Heart left ventricle (tissue), 16 donors: ENCODE measurements around the gene PRKAG3. TPM values are rescaled to one million over a fixed set of nuclear protein-coding genes. Genes with fewer than 3 reads are reported as not detected.

Experiments used
- ATAC-seq, 4 donors: fragments of 200-7000 bp; cut with Tn5 transposase; one replicate each; pipeline ENCODE4 v1.9.1; 2020 to 2022; ENCODE audit warnings: moderate library complexity in 4 of 4, mild to moderate bottlenecking in 3 of 4, moderate number of reproducible peaks in 1 of 4
- DNase-seq, 5 donors: peaks; one replicate each; pipeline ENCODE4 v3.0.0-alpha.2; 2020
- H3K27ac ChIP-seq, 12 donors: fragments of 200-600 bp; sonication (generic) in 4 of 12; one replicate each; pipeline versions ENCODE4 v1.5.0 to v1.8.0; 2016 to 2022; ENCODE audit warnings: mild to moderate bottlenecking in 2 of 12
- H3K27me3 ChIP-seq, 9 donors: fragments of 200-600 bp; sonication (generic) in 2 of 9; one replicate each; pipeline versions ENCODE4 v1.5.1 to v1.8.0; 2016 to 2022; ENCODE audit warnings: mild to moderate bottlenecking in 3 of 9
- H3K36me3 ChIP-seq, 9 donors: fragments of 200-600 bp; sonication (generic) in 2 of 9; one replicate each; pipeline versions ENCODE4 v1.5.0 to v1.8.0; 2018 to 2022; ENCODE audit warnings: mild to moderate bottlenecking in 2 of 9
- H3K4me1 ChIP-seq, 12 donors: fragments of 200-600 bp; sonication (generic) in 4 of 12; one replicate each; pipeline versions ENCODE4 v1.5.0 to v1.8.0; 2016 to 2022; ENCODE audit warnings: mild to moderate bottlenecking in 3 of 12
- H3K4me3 ChIP-seq, 12 donors: fragments of 200-600 bp; sonication (generic) in 4 of 12; one replicate each; pipeline versions ENCODE4 v1.5.0 to v1.8.0; 2017 to 2022; ENCODE audit warnings: mild to moderate bottlenecking in 9 of 12, moderate library complexity in 4 of 12
- H3K9me3 ChIP-seq, 12 donors: fragments of 200-600 bp; sonication (generic) in 4 of 12; one replicate each; pipeline versions ENCODE4 v1.5.0 to v1.8.0; 2016 to 2022; ENCODE audit warnings: mild to moderate bottlenecking in 1 of 12
- POLR2A ChIP-seq, 2 donors: fragments of 450-650 bp; IDR thresholded peaks; one replicate each; pipeline ENCODE4 v1.6.1; 2017; ENCODE audit warnings: antibody characterized with exemption in 2 of 2, mild to moderate bottlenecking in 2 of 2, moderate library complexity in 2 of 2
- WGBS, 4 donors: extraction: QIAGEN DNeasy Blood & Tissue Kit in 2 of 4; methylation state at CpG; one replicate each; pipeline versions ENCODE4 v1.1.5 to v1.1.7; 2013 to 2018; 5-methylcytosine and 5-hydroxymethylcytosine counted together
- intact Hi-C, 10 donors: fragments of 100-400 bp; cut with DNase I; formaldehyde crosslinking; loops; one replicate each; pipeline versions ENCODE4 v1.11.1 to v1.14.2; 2022
- polyA plus RNA-seq, 2 donors: library from polyadenylated mRNA; stranded (reverse); fragments of 200-250 nt; gene quantifications; one replicate each; pipeline ENCODE4 v1.2.3, GENCODE V29; 2013
- total RNA-seq, 9 donors: library from RNA; depleted of rRNA in 2 of 9; stranded (reverse); fragments of >200 nt in 2 of 9; fragmentation: NEBNext Ultra II Directional in 3 of 9; extraction: Animal tissue kit (Norgen Biotek cat#: 25700) in 3 of 9; gene quantifications; one replicate each; pipeline versions ENCODE4 v1.1.0 to v1.2.4, GENCODE V29; 2016 to 2023
- TF ChIP-seq, protein P1 (sequence below), 12 donors: fragments of 200-600 bp; sonication (generic) in 4 of 12; IDR thresholded peaks; one replicate each; pipeline versions ENCODE4 v1.5.0 to v1.8.0; 2018 to 2022; ENCODE audit warnings: antibody characterized with exemption in 12 of 12, mild to moderate bottlenecking in 5 of 12
- donor health status: ischemic (EF 13 %, LVEDD 7.1; RV severe dilation, severe dysfunction).
- donor health status: healthy with polysubstance abuse.
- donor health status: DM: no; HTN: yes; CAD: no.
- donor health status: DM: no; HTN: no; CAD: no.
- donor health status: ischemic (EF 25% LVEDD 6.9; RV normal size, moderate dysfunction).
- donor health status: ischemic (EF 25% LVEDD 5.7; RV mildly dilated, moderate dysfunction).
- donor health status: healthy.
- donor health status: DM: yes; HTN: yes; CAD: no.
- donor health status: ischemic (EF 35%, LVEDD 5.7; RV mildly dilated, moderate dysfunction).
- donor health status: nonischemic (EF 11% LVEDD 7.7; RV severe dilation, severe dysfunction).
- donor health status: DM: yes; HTN: yes; CAD: no.
- donor health status: PGD.
- donor health status: ischemic (EF 29% LVEDD 5.4; RV normal size, mild dysfunction).
- donor health status: nonischemic (EF 23%, LVEDD 6.1; RV moderate dilation, normal function).

PRKAG3 gene
- total and polyA plus RNA-seq, 11 donors, result 0.06 TPM; not detected in 10

DNA sequence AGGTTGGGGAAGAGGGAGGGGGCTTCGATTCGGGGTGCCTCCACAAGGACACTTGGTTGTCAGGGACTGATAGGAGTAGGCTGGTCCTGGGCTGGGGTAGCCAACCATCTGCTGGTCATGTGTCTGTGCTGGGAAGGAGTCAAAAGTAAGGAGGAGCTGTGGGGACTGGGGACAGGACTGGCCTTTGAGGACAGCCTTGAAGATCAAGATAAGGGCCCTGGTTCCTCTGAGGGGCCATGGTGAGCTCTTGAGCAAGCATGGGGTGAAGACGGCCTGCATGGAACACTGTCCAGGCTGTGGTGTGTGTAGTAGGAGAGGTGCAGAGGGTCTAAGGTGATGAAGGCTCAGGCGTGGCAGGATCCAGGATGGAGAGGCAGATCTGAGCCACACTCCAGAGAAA, 47.9 kb downstream of the PRKAG3 start:
- Histone ChIP-seq H3K4me3 (peak overlapping the region in 8 of 12 donors; percentile 5 to 88 (median 80)), H3K27ac (peak overlapping the region in 1 of 12 donors; percentile 24), H3K36me3 (no peaks in the 10 kb centered on the region), H3K4me1 (peaks cover 0 to 33% (median 6%) of the 10 kb centered on the region in 12 donors), H3K27me3 (peaks cover 0 to 13% (median 0%) of the 10 kb centered on the region in 9 donors), H3K9me3 (peaks cover 0 to 7% (median 1%) of the 10 kb centered on the region in 12 donors)
- peak in 1 of 4 donors; percentile 9 for ATAC-seq
- TF ChIP-seq, protein P1, sequence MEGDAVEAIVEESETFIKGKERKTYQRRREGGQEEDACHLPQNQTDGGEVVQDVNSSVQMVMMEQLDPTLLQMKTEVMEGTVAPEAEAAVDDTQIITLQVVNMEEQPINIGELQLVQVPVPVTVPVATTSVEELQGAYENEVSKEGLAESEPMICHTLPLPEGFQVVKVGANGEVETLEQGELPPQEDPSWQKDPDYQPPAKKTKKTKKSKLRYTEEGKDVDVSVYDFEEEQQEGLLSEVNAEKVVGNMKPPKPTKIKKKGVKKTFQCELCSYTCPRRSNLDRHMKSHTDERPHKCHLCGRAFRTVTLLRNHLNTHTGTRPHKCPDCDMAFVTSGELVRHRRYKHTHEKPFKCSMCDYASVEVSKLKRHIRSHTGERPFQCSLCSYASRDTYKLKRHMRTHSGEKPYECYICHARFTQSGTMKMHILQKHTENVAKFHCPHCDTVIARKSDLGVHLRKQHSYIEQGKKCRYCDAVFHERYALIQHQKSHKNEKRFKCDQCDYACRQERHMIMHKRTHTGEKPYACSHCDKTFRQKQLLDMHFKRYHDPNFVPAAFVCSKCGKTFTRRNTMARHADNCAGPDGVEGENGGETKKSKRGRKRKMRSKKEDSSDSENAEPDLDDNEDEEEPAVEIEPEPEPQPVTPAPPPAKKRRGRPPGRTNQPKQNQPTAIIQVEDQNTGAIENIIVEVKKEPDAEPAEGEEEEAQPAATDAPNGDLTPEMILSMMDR (IDR thresholded peaks at IDR 0.05), result no peak
- TF ChIP-seq POLR2A (IDR thresholded peaks at IDR 0.05), result no peak
- intact Hi-C loops, result loop anchor here in 1 of 10 donors (5.0 kb wide), 1 partner anchor 71 kb away; the partner anchor contains the start of gene TTLL4
- WGBS, 4 donors, result 82 to 92% (median 87%) methylated on average over 4 of the region's 4 CpGs
- no peak for DNase-seq

DNA sequence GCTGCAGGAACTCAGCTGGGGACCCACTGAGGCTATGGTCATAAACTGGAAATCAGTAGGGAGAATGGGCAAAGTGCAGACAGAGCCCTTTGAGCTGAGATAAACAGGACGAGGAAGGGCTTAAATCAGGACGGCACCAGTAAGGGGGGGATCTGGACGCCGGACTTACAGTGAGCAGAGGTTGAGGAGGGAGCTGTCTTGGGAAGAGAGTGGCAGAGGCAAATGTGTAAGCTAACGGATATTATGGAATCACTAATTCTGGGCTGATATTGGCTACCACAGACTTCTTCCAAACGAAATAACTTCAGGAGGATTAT, 49.1 kb downstream of the PRKAG3 start:
- peaks cover 0 to 13% (median 0%) of the 10 kb centered on the region in 9 donors for H3K27me3 ChIP-seq
- H3K27ac ChIP-seq, result peak overlapping the region; percentile 65 to 91 (median 78)
- peaks cover 0 to 33% (median 6%) of the 10 kb centered on the region in 12 donors for H3K4me1 ChIP-seq
- TF ChIP-seq POLR2A (IDR thresholded peaks at IDR 0.05), result no peak
- TF ChIP-seq, protein P1 (IDR thresholded peaks at IDR 0.05), result no peak
- intact Hi-C loops, result loop anchor here in 1 of 10 donors (5.0 kb wide), 1 partner anchor 70 kb away; the partner anchor contains the start of gene TTLL4
- no peaks in the 10 kb centered on the region for H3K36me3 ChIP-seq
- ATAC-seq (peak in 3 of 4 donors; percentile 28 to 54 (median 31)), DNase-seq (no peak)
- 14 to 25% (median 25%) methylated on average over 6 of the region's 6 CpGs for WGBS, 4 donors
- peaks cover 0 to 5% (median 0%) of the 10 kb centered on the region in 12 donors for H3K9me3 ChIP-seq
- peak overlapping the region; percentile 58 to 88 (median 76) for H3K4me3 ChIP-seq

DNA sequence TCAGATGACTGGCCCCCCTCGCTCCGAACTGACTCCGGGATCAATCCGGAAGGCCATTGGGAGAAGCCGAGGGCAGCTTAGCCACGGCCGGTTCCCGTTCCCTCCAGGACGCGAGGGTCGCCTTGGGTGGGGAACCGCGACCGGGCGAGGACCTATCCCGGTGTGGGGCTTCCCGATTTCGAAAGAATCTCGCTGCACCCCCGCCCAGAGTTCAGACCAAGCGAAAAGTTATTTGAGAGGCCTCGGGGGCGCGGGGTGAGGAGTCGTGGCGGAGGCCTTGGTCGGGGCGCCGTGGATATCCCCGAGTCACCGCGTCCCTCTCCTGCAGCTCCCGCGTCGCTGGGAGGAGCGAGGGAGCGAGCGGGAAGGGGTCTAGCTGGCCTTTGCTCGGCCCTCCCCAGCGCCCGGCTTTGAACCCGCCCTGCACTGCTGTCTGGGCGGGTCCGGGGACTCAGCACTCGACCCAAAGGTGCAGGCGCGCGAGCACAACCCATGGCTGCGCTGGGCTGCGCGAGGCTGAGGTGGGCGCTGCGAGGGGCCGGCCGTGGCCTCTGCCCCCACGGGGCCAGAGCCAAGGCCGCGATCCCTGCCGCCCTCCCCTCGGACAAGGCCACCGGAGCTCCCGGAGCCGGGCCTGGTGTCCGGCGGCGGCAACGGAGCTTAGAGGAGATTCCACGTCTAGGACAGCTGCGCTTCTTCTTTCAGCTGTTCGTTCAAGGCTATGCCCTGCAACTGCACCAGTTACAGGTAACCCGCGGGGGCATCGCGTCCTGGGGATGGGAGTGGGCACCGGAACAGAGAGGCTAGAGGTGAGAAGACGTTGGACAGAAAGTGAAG, 49.7 kb downstream of the PRKAG3 start, which contains the start of gene CYP27A1:
Gene CYP27A1, plus strand, starts transcription at position 457 of the 837 bp plus-strand sequence. Its CDS starts 36 bp downstream, at position 493.
- Histone ChIP-seq H3K27ac (peak within 1 kb of the TSS; percentile 65 to 91 (median 78)), H3K4me3 (peak within 1 kb of the TSS; percentile 58 to 88 (median 76)), H3K9me3 (peaks cover 0 to 8% (median 0%) of the 10 kb centered on the region in 12 donors), H3K4me1 (peaks cover 0 to 33% (median 6%) of the 10 kb centered on the region in 12 donors), H3K27me3 (peaks cover 0 to 13% (median 0%) of the 10 kb centered on the region in 9 donors), H3K36me3 (no peaks in the 10 kb centered on the region)
- TF ChIP-seq, protein P1 (IDR thresholded peaks at IDR 0.05), result no peak
- peak in 1 of 2 donors; percentile 37 for TF ChIP-seq POLR2A (IDR thresholded peaks at IDR 0.05)
- WGBS, 4 donors, result 0 to 3% (median 1%) methylated on average over 45 to 76 of the region's 76 CpGs
- ATAC-seq (peak; percentile 81 to 95 (median 90)), DNase-seq (peak; percentile 46 to 75 (median 56))
- intact Hi-C loops, result loop anchor here in 1 of 10 donors (5.0 kb wide), 1 partner anchor 70 kb away; the partner anchor contains the start of gene TTLL4
